Ovary (tissue), 3 donors: ENCODE data around the gene STPG3.

Source experiments
- EP300 ChIP-seq: sonication (generic); formaldehyde crosslinking; IDR thresholded peaks from one replicate; pipeline ENCODE4 v1.6.1; 2017; ENCODE audit warnings: antibody characterized with exemption
- POLR2A ChIP-seq: fragments of 450-650 bp; IDR thresholded peaks from one replicate; pipeline ENCODE4 v1.6.1; 2017; ENCODE audit warnings: antibody characterized with exemption, mild to moderate bottlenecking, moderate library complexity
- TF ChIP-seq, protein P1 (sequence below), 3 donors: fragments of 450-650 bp in 2 of 3; fragments of 200-600 bp in 1 of 3; IDR thresholded peaks; one replicate each; pipeline versions ENCODE4 v1.5.1 to v1.8.0; 2016 to 2022; ENCODE audit warnings: antibody characterized with exemption in 3 of 3, mild to moderate bottlenecking in 1 of 3
- donor health status: DM: no; HTN: no; CAD: no.

DNA sequence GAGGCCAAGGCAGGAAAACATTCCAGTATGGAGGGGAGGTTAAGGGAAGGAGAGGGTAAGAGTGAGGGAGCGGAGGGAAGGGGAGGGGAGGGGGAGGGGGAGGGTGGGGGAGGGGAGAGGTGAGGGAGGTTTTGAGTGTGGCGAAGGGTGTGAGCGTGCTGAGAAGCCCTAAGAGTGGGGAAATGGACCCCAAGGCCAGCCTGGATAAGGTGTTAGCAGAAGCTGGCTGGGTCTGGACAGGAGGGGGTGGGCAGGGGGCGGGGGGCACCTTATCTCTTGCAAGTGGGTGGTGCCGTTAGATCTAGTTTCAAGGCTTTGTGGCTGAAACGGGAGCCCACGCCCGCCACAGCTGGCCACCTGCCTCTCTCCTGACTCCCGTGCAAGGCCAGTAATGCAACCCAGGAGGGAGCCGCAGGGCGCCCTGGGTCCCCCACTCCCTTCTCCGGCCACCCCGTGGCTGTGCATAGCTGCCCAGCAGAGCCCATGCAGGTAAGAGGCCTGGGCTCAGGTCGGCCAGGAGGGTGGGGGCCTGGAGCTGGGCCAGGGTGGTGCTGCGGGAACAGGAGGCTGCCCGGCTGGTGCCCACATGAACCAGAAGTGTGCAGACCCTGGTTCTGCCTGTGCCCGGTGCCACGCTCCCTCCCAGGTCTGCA, 23.1 kb upstream of the STPG3 start:
- TF ChIP-seq, protein P1, sequence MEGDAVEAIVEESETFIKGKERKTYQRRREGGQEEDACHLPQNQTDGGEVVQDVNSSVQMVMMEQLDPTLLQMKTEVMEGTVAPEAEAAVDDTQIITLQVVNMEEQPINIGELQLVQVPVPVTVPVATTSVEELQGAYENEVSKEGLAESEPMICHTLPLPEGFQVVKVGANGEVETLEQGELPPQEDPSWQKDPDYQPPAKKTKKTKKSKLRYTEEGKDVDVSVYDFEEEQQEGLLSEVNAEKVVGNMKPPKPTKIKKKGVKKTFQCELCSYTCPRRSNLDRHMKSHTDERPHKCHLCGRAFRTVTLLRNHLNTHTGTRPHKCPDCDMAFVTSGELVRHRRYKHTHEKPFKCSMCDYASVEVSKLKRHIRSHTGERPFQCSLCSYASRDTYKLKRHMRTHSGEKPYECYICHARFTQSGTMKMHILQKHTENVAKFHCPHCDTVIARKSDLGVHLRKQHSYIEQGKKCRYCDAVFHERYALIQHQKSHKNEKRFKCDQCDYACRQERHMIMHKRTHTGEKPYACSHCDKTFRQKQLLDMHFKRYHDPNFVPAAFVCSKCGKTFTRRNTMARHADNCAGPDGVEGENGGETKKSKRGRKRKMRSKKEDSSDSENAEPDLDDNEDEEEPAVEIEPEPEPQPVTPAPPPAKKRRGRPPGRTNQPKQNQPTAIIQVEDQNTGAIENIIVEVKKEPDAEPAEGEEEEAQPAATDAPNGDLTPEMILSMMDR (IDR thresholded peaks at IDR 0.05) = no peak
- no peak for TF ChIP-seq POLR2A
- no peak for TF ChIP-seq EP300
